Panc1 (cell line): ENCODE measurements around the gene ALG10.

Experiments
- CTCF ChIP-seq: fragments of 450-650 bp; IDR thresholded peaks from 2 replicates; pipeline ENCODE4 v1.5.1; 2017; ENCODE audit warnings: mild to moderate bottlenecking
- POLR2AphosphoS5 ChIP-seq: IDR thresholded peaks from 2 replicates; pipeline ENCODE4 v1.6.1; 2012; ENCODE audit warnings: mild to moderate bottlenecking, low read depth, low read length, moderate library complexity
- REST ChIP-seq, 2 experiments: IDR thresholded peaks; 2 replicates each; pipeline ENCODE4 v1.6.1; 2011 to 2012; ENCODE audit warnings: low read depth in 2 of 2, control low read depth in 1 of 2, low read length in 1 of 2, mild to moderate bottlenecking in 1 of 2, moderate library complexity in 1 of 2; ENCODE audit not compliant: insufficient read depth in 1 of 2
- TCF7L2 ChIP-seq: IDR thresholded peaks from 2 replicates; pipeline ENCODE4 v1.6.1; 2011; ENCODE audit warnings: mild to moderate bottlenecking, low read depth, low read length, inconsistent platforms

GRCh38 chr12:34021071-34021470 lies 1.2 kb upstream of the ALG10 start:
- TF ChIP-seq CTCF (no peak), REST (IDR thresholded peaks at IDR 0.05; ENCODE audit: insufficient read depth in 1 of 2, low read depth in 2 of 2, low read length in 1 of 2) (no peak), TCF7L2 (no peak), POLR2AphosphoS5 (no peak)
